ENCODE data around the gene SVBP. TPM values are rescaled to one million over a fixed set of nuclear protein-coding genes. Genes with fewer than 3 reads are reported as not detected.

Gene SVBP
- total and polyA plus RNA-seq, 2 donors (not counting 1 experiment from before 2014, with no cell fraction given): 12.6 to 21.9 TPM

GRCh38 chr1:42821690-42822089, 4.5 kb upstream of the SVBP start:
- Histone ChIP-seq H3K27ac (ENCODE audit: low read length in 2 of 2) (no peak overlapping the region), H3K4me3 (ENCODE audit: control extremely low read depth in 1 of 5, extremely low read depth in 1 of 5, insufficient read depth in 1 of 5, low read depth in 2 of 5, low read length in 4 of 5) (no peak overlapping the region), H3K4me2 (replicated peaks; ENCODE audit: low read depth, low read length, poor library complexity, severe bottlenecking) (no peak overlapping the region), H3K9ac (ENCODE audit: low read length) (no peak overlapping the region), H3K79me2 (ENCODE audit: control insufficient read depth, insufficient read depth, low read length) (peaks cover 7% of the 10 kb centered on the region), H3K36me3 (replicated peaks in 1 of 2; ENCODE audit: control extremely low read depth in 1 of 2, control insufficient read depth in 1 of 2, extremely low read depth in 1 of 2, insufficient read depth in 2 of 2, low read length in 1 of 2) (no peaks in the 10 kb centered on the region), H3K9me3 (ENCODE audit: control extremely low read depth in 1 of 3, control insufficient read depth in 2 of 3, insufficient read depth in 1 of 3, low read length in 2 of 3) (no peaks in the 10 kb centered on the region), H3K4me1 (ENCODE audit: control insufficient read depth in 2 of 2, insufficient read depth in 2 of 2, low read length in 2 of 2) (peaks cover 4% of the 10 kb centered on the region in 2 donors), H3K27me3 (replicated peaks in 1 of 4; ENCODE audit: control extremely low read depth in 1 of 4, control insufficient read depth in 3 of 4, insufficient read depth in 4 of 4, low read length in 3 of 4) (no peaks in the 10 kb centered on the region), H4K20me1 (ENCODE audit: control insufficient read depth, insufficient read depth, low read length, poor library complexity, severe bottlenecking) (no peaks in the 10 kb centered on the region), H2AFZ (ENCODE audit: insufficient read depth, low read depth, low read length, poor library complexity, severe bottlenecking) (no peak overlapping the region)
- H3K27me3 Mint-ChIP-seq: no peaks in the 10 kb centered on the region
- WGBS (ENCODE audit: insufficient coverage): 80% methylated on average over 1 of the region's 2 CpGs
- ATAC-seq (ENCODE audit: low read depth): no peak
- no peak overlapping the region for H3K4me3 Mint-ChIP-seq
- POLR2A ChIA-PET: interaction anchor here (1.5 kb wide), 1 partner anchor 23 kb away, joined by 3 read pairs; no protein-coding TSS in a partner anchor
- H3K9me3 Mint-ChIP-seq (ENCODE audit: insufficient read depth): no peaks in the 10 kb centered on the region
- H3K4me1 Mint-ChIP-seq: peaks cover 9% of the 10 kb centered on the region
- no peak for TF ChIP-seq EZH2 (IDR thresholded peaks at IDR 0.05; ENCODE audit: borderline replicate concordance, insufficient read depth, low read depth, low read length, poor library complexity, severe bottlenecking)
- CTCF ChIA-PET: interaction anchor here (1.2 kb wide), 1 partner anchor 405 kb away, joined by 3 read pairs; no protein-coding TSS in a partner anchor
- intact Hi-C loops (cut with micrococcal nuclease): no loop called here
- no peak overlapping the region for H3K27ac Mint-ChIP-seq
- no peak for DNase-seq

- H3K4me3 Mint-ChIP-seq: no peak overlapping the region
- no peaks in the 10 kb centered on the region for H3K27me3 Mint-ChIP-seq
- ChIA-PET POLR2A (interaction anchor here (1.5 kb wide), 1 partner anchor 24 kb away, joined by 3 read pairs; no protein-coding TSS in a partner anchor), CTCF (interaction anchor here (1.2 kb wide), 1 partner anchor 406 kb away, joined by 3 read pairs; no protein-coding TSS in a partner anchor)
- WGBS (ENCODE audit: insufficient coverage): 100% methylated on average over 1 of the region's 1 CpG
- ATAC-seq (ENCODE audit: low read depth) (no peak), DNase-seq (no peak)
- no peaks in the 10 kb centered on the region for H3K9me3 ChIP-seq (ENCODE audit: control extremely low read depth in 1 of 3, control insufficient read depth in 2 of 3, insufficient read depth in 1 of 3, low read length in 2 of 3)
- no peak overlapping the region for H3K27ac ChIP-seq (ENCODE audit: low read length in 2 of 2)
- no peaks in the 10 kb centered on the region for H3K9me3 Mint-ChIP-seq (ENCODE audit: insufficient read depth)
- no peak for TF ChIP-seq EZH2 (IDR thresholded peaks at IDR 0.05; ENCODE audit: borderline replicate concordance, insufficient read depth, low read depth, low read length, poor library complexity, severe bottlenecking)
- no peak for TF ChIP-seq CTCF (IDR thresholded peaks at IDR 0.05)
- H3K4me1 Mint-ChIP-seq: peaks cover 18% of the 10 kb centered on the region
- H3K27ac Mint-ChIP-seq: no peak overlapping the region
- no peaks in the 10 kb centered on the region for H3K36me3 ChIP-seq (replicated peaks in 1 of 2; ENCODE audit: control extremely low read depth in 1 of 2, control insufficient read depth in 1 of 2, extremely low read depth in 1 of 2, insufficient read depth in 2 of 2, low read length in 1 of 2)
- H2AFZ ChIP-seq (ENCODE audit: insufficient read depth, low read depth, low read length, poor library complexity, severe bottlenecking): no peak overlapping the region
- intact Hi-C loops (cut with micrococcal nuclease): no loop called here
- no peak overlapping the region for H3K4me3 ChIP-seq (ENCODE audit: control extremely low read depth in 1 of 5, extremely low read depth in 1 of 5, insufficient read depth in 1 of 5, low read depth in 2 of 5, low read length in 4 of 5)
- H3K4me1 ChIP-seq (ENCODE audit: control insufficient read depth in 2 of 2, insufficient read depth in 2 of 2, low read length in 2 of 2): peaks cover 12 to 13% of the 10 kb centered on the region in 2 donors
- no peak overlapping the region for H3K9ac ChIP-seq (ENCODE audit: low read length)
- H4K20me1 ChIP-seq (ENCODE audit: control insufficient read depth, insufficient read depth, low read length, poor library complexity, severe bottlenecking): no peaks in the 10 kb centered on the region
- H3K4me2 ChIP-seq (replicated peaks; ENCODE audit: low read depth, low read length, poor library complexity, severe bottlenecking): no peak overlapping the region
- H3K27me3 ChIP-seq (replicated peaks in 1 of 4; ENCODE audit: control extremely low read depth in 1 of 4, control insufficient read depth in 3 of 4, insufficient read depth in 4 of 4, low read length in 3 of 4): no peaks in the 10 kb centered on the region
- H3K79me2 ChIP-seq (ENCODE audit: control insufficient read depth, insufficient read depth, low read length): peaks cover 14% of the 10 kb centered on the region
These were observed 3.6 kb upstream of the SVBP start for GRCh38 chr1:42820813-42821212.
